ENCODE results near the gene CEBPZ. TPM values are rescaled to one million over a fixed set of nuclear protein-coding genes. Genes with fewer than 3 reads are reported as not detected.

Gene CEBPZ
- total and polyA plus RNA-seq, 2 donors (not counting 1 experiment from before 2014, with no cell fraction given) = 19.9 to 48.9 TPM

- Histone ChIP-seq H3K4me3 (replicated peaks in 1 of 4; ENCODE audit: control extremely low read depth in 1 of 4, insufficient read depth in 1 of 4, low read depth in 3 of 4, low read length in 4 of 4) (no peak overlapping the region), H4K20me1 (ENCODE audit: control insufficient read depth, extremely low read depth, insufficient read depth, low read length) (no peaks in the 10 kb centered on the region), H3K9ac (ENCODE audit: insufficient read depth, low read length) (no peak overlapping the region), H3K36me3 (ENCODE audit: control insufficient read depth, insufficient read depth, low read length) (peaks cover 2% of the 10 kb centered on the region), H3K4me1 (ENCODE audit: control insufficient read depth, extremely low read depth, insufficient read depth, low read length) (no peaks in the 10 kb centered on the region), H3K4me2 (ENCODE audit: extremely low read depth, insufficient read depth, low read length) (no peak overlapping the region), H2AFZ (ENCODE audit: low read length) (no peak overlapping the region), H3K79me2 (ENCODE audit: control insufficient read depth, insufficient read depth, low read length) (no peaks in the 10 kb centered on the region), H3K27me3 (ENCODE audit: control insufficient read depth, insufficient read depth, low read length) (no peaks in the 10 kb centered on the region), H3K9me3 (ENCODE audit: control insufficient read depth, insufficient read depth, low read depth, low read length) (no peaks in the 10 kb centered on the region), H3K27ac (ENCODE audit: insufficient read depth, low read length) (no peak overlapping the region)
- DNase-seq (ENCODE audit: low read depth in 2 of 2) = peak in 1 of 2 donors; percentile 17
- TF ChIP-seq CTCF (conservative IDR thresholded peaks at IDR 0.05 in 1 of 2, IDR thresholded peaks at IDR 0.05 in 1 of 2; ENCODE audit: low read depth in 1 of 2, low read length in 2 of 2) = no peak
- no peak for TF ChIP-seq EZH2 (IDR thresholded peaks at IDR 0.05; ENCODE audit: low read length, missing control alignments)
Measured at GRCh38 chr2:37274359-37274965, 43.1 kb upstream of the CEBPZ start.

GRCh38 chr2:37271376-37272067 lies 40.1 kb upstream of the CEBPZ start:
- Histone ChIP-seq H3K27me3 (ENCODE audit: control insufficient read depth, insufficient read depth, low read length) (no peaks in the 10 kb centered on the region), H2AFZ (ENCODE audit: low read length) (no peak overlapping the region), H3K4me3 (replicated peaks in 1 of 4; ENCODE audit: control extremely low read depth in 1 of 4, insufficient read depth in 1 of 4, low read depth in 3 of 4, low read length in 4 of 4) (no peak overlapping the region), H3K36me3 (ENCODE audit: control insufficient read depth, insufficient read depth, low read length) (no peaks in the 10 kb centered on the region), H3K9me3 (ENCODE audit: control insufficient read depth, insufficient read depth, low read depth, low read length) (no peaks in the 10 kb centered on the region), H3K79me2 (ENCODE audit: control insufficient read depth, insufficient read depth, low read length) (no peaks in the 10 kb centered on the region), H3K4me2 (ENCODE audit: extremely low read depth, insufficient read depth, low read length) (no peak overlapping the region), H3K4me1 (ENCODE audit: control insufficient read depth, extremely low read depth, insufficient read depth, low read length) (no peaks in the 10 kb centered on the region), H3K9ac (ENCODE audit: insufficient read depth, low read length) (no peak overlapping the region), H3K27ac (ENCODE audit: insufficient read depth, low read length) (no peak overlapping the region), H4K20me1 (ENCODE audit: control insufficient read depth, extremely low read depth, insufficient read depth, low read length) (no peaks in the 10 kb centered on the region)
- DNase-seq (ENCODE audit: low read depth in 2 of 2) = no peak
- no peak for TF ChIP-seq CTCF (conservative IDR thresholded peaks at IDR 0.05 in 1 of 2, IDR thresholded peaks at IDR 0.05 in 1 of 2; ENCODE audit: low read depth in 1 of 2, low read length in 2 of 2)
- no peak for TF ChIP-seq EZH2 (IDR thresholded peaks at IDR 0.05; ENCODE audit: low read length, missing control alignments)

GRCh38 chr2:37268111-37268510 lies 36.7 kb upstream of the CEBPZ start:
- TF ChIP-seq CTCF (conservative IDR thresholded peaks at IDR 0.05 in 1 of 2, IDR thresholded peaks at IDR 0.05 in 1 of 2; ENCODE audit: low read depth in 1 of 2, low read length in 2 of 2) = no peak
- TF ChIP-seq EZH2 (IDR thresholded peaks at IDR 0.05; ENCODE audit: low read length, missing control alignments) = no peak
- no peaks in the 10 kb centered on the region for H3K79me2 ChIP-seq (ENCODE audit: control insufficient read depth, insufficient read depth, low read length)
- H3K36me3 ChIP-seq (ENCODE audit: control insufficient read depth, insufficient read depth, low read length) = no peaks in the 10 kb centered on the region
- no peaks in the 10 kb centered on the region for H3K9me3 ChIP-seq (ENCODE audit: control insufficient read depth, insufficient read depth, low read depth, low read length)
- H3K27ac ChIP-seq (ENCODE audit: insufficient read depth, low read length) = no peak overlapping the region
- H3K9ac ChIP-seq (ENCODE audit: insufficient read depth, low read length) = no peak overlapping the region
- no peak overlapping the region for H2AFZ ChIP-seq (ENCODE audit: low read length)
- no peak for DNase-seq (ENCODE audit: low read depth in 2 of 2)
- no peaks in the 10 kb centered on the region for H3K4me1 ChIP-seq (ENCODE audit: control insufficient read depth, extremely low read depth, insufficient read depth, low read length)
- no peak overlapping the region for H3K4me2 ChIP-seq (ENCODE audit: extremely low read depth, insufficient read depth, low read length)
- no peaks in the 10 kb centered on the region for H3K27me3 ChIP-seq (ENCODE audit: control insufficient read depth, insufficient read depth, low read length)
- no peaks in the 10 kb centered on the region for H4K20me1 ChIP-seq (ENCODE audit: control insufficient read depth, extremely low read depth, insufficient read depth, low read length)
- no peak overlapping the region for H3K4me3 ChIP-seq (replicated peaks in 1 of 4; ENCODE audit: control extremely low read depth in 1 of 4, insufficient read depth in 1 of 4, low read depth in 3 of 4, low read length in 4 of 4)
